HepG2 (cell line): ENCODE measurements around the gene DCAF6. TPM values are rescaled to one million over a fixed set of nuclear protein-coding genes. Genes with fewer than 3 reads are reported as not detected.

Source experiments
- ATAC-seq: fragments of 200-7000 bp; cut with Tn5 transposase; 3 replicates; pipeline ENCODE4 v1.9.1; 2020; ENCODE audit warnings: mild to moderate bottlenecking, moderate library complexity
- BruUV-seq: library from RNA; stranded (reverse); fragments of 400-500 nt; replicated peaks from 2 replicates; lab custom pipeline; 2021; lab: Mats Ljungman, UMichigan
- CTCF ChIA-PET: fragments of 300-600 bp; formaldehyde crosslinking; extraction: SDS; loops from one replicate; lab custom pipeline; 2021; ENCODE audit warnings: low total read pairs, inconsistent platforms, low intra/inter-chr PET ratio; lab: Yijun Ruan, JAX
- POLR2A ChIA-PET: fragments of 350-600 bp; sonication (Branson Sonifier 250); formaldehyde crosslinking; loops from one replicate; lab custom pipeline; 2020; ENCODE audit warnings: antibody characterized with exemption, inconsistent platforms; lab: Yijun Ruan, JAX
- DNase-seq: peaks from one replicate; pipeline ENCODE4 v3.0.0-alpha.2; 2015; ENCODE audit warnings: low spot score
- FAIRE-seq: peaks from 3 replicates; lab custom pipeline; 2011; peaks lifted over from hg19 to GRCh38; lab: Jason Lieb, UNC
- H2AFZ ChIP-seq: one replicate; pipeline ENCODE4 v1.6.1; 2011; ENCODE audit warnings: low read length, inconsistent platforms
- H3K27ac ChIP-seq: fragments of 300-600 bp; 3 replicates; pipeline ENCODE4 v1.8.0; 2011; ENCODE audit warnings: mixed run types, mild to moderate bottlenecking, mixed read lengths, low read length, inconsistent platforms; ENCODE audit not compliant: insufficient read depth; ENCODE audit errors: extremely low read length
- H3K27me3 ChIP-seq, 2 experiments: fragments of 200-600 bp in 1 of 2; 2 replicates in 1 of 2; 3 replicates in 1 of 2; pipeline versions ENCODE4 v1.6.0 to v1.8.0; 2011; ENCODE audit warnings: low read length in 2 of 2, mild to moderate bottlenecking in 2 of 2, moderate library complexity in 2 of 2, inconsistent platforms in 1 of 2; ENCODE audit not compliant: insufficient read depth in 2 of 2, control insufficient read depth in 1 of 2
- H3K36me3 ChIP-seq, 2 experiments: fragments of 200-600 bp in 1 of 2; replicated peaks in 1 of 2; 2 replicates in 1 of 2; 3 replicates in 1 of 2; pipeline versions ENCODE4 v1.5.1 to v1.8.0; 2011; ENCODE audit warnings: low read length in 2 of 2, inconsistent platforms in 1 of 2; ENCODE audit not compliant: insufficient read depth in 2 of 2, control insufficient read depth in 1 of 2
- H3K4me1 ChIP-seq: 2 replicates; pipeline ENCODE4 v1.5.1; 2012; ENCODE audit warnings: low read length, inconsistent platforms; ENCODE audit not compliant: insufficient read depth
- H3K4me2 ChIP-seq: 2 replicates; pipeline ENCODE4 v1.6.0; 2011; ENCODE audit warnings: low read depth, low read length, inconsistent platforms
- H3K4me3 ChIP-seq, 3 experiments: fragments of 200-600 bp in 1 of 3; sonication (generic), shearing (Covaris generic) in 1 of 3; replicated peaks in 1 of 3; 2 replicates each; pipeline ENCODE4 v1.5.1; 2011 to 2016; ENCODE audit warnings: low read length in 3 of 3, inconsistent platforms in 2 of 3, low read depth in 2 of 3, mild to moderate bottlenecking in 2 of 3, control low read depth in 1 of 3, mixed read lengths in 1 of 3; ENCODE audit not compliant: insufficient read depth in 1 of 3
- H3K79me2 ChIP-seq: one replicate; pipeline ENCODE4 v1.6.1; 2011; ENCODE audit warnings: low read length, inconsistent platforms; ENCODE audit not compliant: insufficient read depth
- H3K9ac ChIP-seq: 2 replicates; pipeline ENCODE4 v1.6.0; 2011; ENCODE audit warnings: mild to moderate bottlenecking, low read depth, low read length, inconsistent platforms; ENCODE audit not compliant: insufficient read depth
- H3K9me3 ChIP-seq: 2 replicates; pipeline ENCODE4 v1.5.1; 2012; ENCODE audit warnings: mild to moderate bottlenecking, low read length
- H4K20me1 ChIP-seq: 2 replicates; pipeline ENCODE4 v1.6.0; 2011; ENCODE audit warnings: inconsistent platforms, mild to moderate bottlenecking, low read length, moderate library complexity; ENCODE audit not compliant: insufficient read depth
- ATM ChIP-seq: fragments of 450-650 bp; IDR thresholded peaks from 2 replicates; pipeline ENCODE4 v1.7.1; 2017; ENCODE audit warnings: mild to moderate bottlenecking, borderline replicate concordance
- HDAC1 ChIP-seq: sonication (generic); formaldehyde crosslinking; IDR thresholded peaks from 2 replicates; pipeline ENCODE4 v1.5.1; 2020; ENCODE audit warnings: mild to moderate bottlenecking, missing genetic modification reagents
- HDAC2 ChIP-seq: sonication (generic); formaldehyde crosslinking; IDR thresholded peaks from 2 replicates; pipeline ENCODE4 v1.4.0; 2020; ENCODE audit warnings: missing genetic modification reagents
- HOMEZ ChIP-seq: IDR thresholded peaks from 2 replicates; pipeline ENCODE4 v1.6.1; 2016; ENCODE audit warnings: low read depth
- MEIS2 ChIP-seq: sonication (generic); formaldehyde crosslinking; IDR thresholded peaks from 2 replicates; pipeline ENCODE4 v1.9.0; 2021; ENCODE audit warnings: mild to moderate bottlenecking, missing genetic modification reagents
- NCOA2 ChIP-seq: sonication (generic); formaldehyde crosslinking; IDR thresholded peaks from 2 replicates; pipeline ENCODE4 v1.8.0; 2022; ENCODE audit warnings: inconsistent platforms
- NKX3-1 ChIP-seq: sonication (generic); formaldehyde crosslinking; IDR thresholded peaks from 2 replicates; pipeline ENCODE4 v1.5.0; 2020; ENCODE audit warnings: missing genetic modification reagents
- TIGD3 ChIP-seq: sonication (generic); formaldehyde crosslinking; IDR thresholded peaks from 2 replicates; pipeline ENCODE4 v1.5.1; 2020; ENCODE audit warnings: mild to moderate bottlenecking, missing genetic modification reagents, borderline replicate concordance
- TRIM22 ChIP-seq: fragments of 450-650 bp; IDR thresholded peaks from 2 replicates; pipeline ENCODE4 v1.6.1; 2017
- ZNF281 ChIP-seq: sonication (generic); formaldehyde crosslinking; IDR thresholded peaks from 2 replicates; pipeline ENCODE4 v1.4.0; 2020; ENCODE audit warnings: missing genetic modification reagents, borderline replicate concordance
- ZNF572 ChIP-seq: sonication (generic); formaldehyde crosslinking; IDR thresholded peaks from 2 replicates; pipeline ENCODE4 v1.5.1; 2020; ENCODE audit warnings: mild to moderate bottlenecking, missing genetic modification reagents
- ZNF766 ChIP-seq: sonication (generic); formaldehyde crosslinking; IDR thresholded peaks from 2 replicates; pipeline ENCODE4 v1.5.0; 2020; ENCODE audit warnings: missing genetic modification reagents, borderline replicate concordance
- ZSCAN30 ChIP-seq: sonication (generic); formaldehyde crosslinking; IDR thresholded peaks from 2 replicates; pipeline ENCODE4 v1.5.0; 2020; ENCODE audit warnings: mild to moderate bottlenecking, missing genetic modification reagents
- WGBS: methylation state at CpG from one replicate; pipeline ENCODE4 v1.1.6; 2017; ENCODE audit warnings: low lambda C conversion rate; 5-methylcytosine and 5-hydroxymethylcytosine counted together
- in situ Hi-C: cut with HindIII; loops from 2 replicates; pipeline ENCODE4 v1.10.0; 2017; ENCODE audit warnings: low pct_unique_long_range_greater_than_20kb; ENCODE audit not compliant: extremely low pct_ligation_motif_present
- intact Hi-C: fragments of 100-400 bp; cut with micrococcal nuclease; formaldehyde crosslinking; loops from one replicate; pipeline ENCODE4 v1.10.0; 2022; ENCODE audit not compliant: unreplicated experiment
- polyA plus RNA-seq, 8 experiments: library from polyadenylated mRNA; depleted of rRNA in 3 of 8; stranded (reverse) in 7 of 8; unstranded in 1 of 8; fragments of >200 nt; fragmentation: Illumina TruSeq in 4 of 8; extraction: Trizol in 4 of 8; gene quantifications; 2 replicates each; pipeline versions ENCODE4 v1.2.1 to v1.2.3, GENCODE V29; 2011 to 2016; ENCODE audit warnings: low read depth in 4 of 8, missing spikeins in 1 of 8, mixed read lengths in 1 of 8; ENCODE audit not compliant: insufficient read depth in 1 of 8
- total RNA-seq, 5 experiments: library from RNA; depleted of rRNA; stranded (reverse); fragments of >200 nt; fragmentation: Illumina TruSeq; extraction: Trizol; gene quantifications; 2 replicates each; pipeline ENCODE4 v1.2.3, GENCODE V29; 2016; ENCODE audit warnings: low read depth in 1 of 5

The DCAF6 gene
- total and polyA plus RNA-seq, 2 of the 13 experiments (the other 11 are each of a cell fraction or from before 2014, with no cell fraction given) = 24.7 to 33.7 TPM

GRCh38 chr1:167935216-167936067, 1.0 kb upstream of the DCAF6 start (continued):
- TF ChIP-seq HOMEZ (CRISPR knock-in tag) = no peak
- no peak for TF ChIP-seq ZNF572
- TF ChIP-seq ZNF766 (CRISPR knock-in tag) = no peak
- TF ChIP-seq MEIS2 (CRISPR knock-in tag) = peak; percentile 39; the same call in 1 of the 2 replicates
- TF ChIP-seq ATM = no peak

- ATAC-seq (peak; percentile 50), DNase-seq (peak; percentile 62), FAIRE-seq (no peak)
- no TSS peak for BruUV-seq
- H4K20me1 ChIP-seq = peaks cover 17% of the 10 kb centered on the region
- in situ Hi-C loops = loop anchor here (10.0 kb wide), 1 partner anchor 222 kb away; no protein-coding TSS in a partner anchor
- H3K4me3 ChIP-seq = peak within 1 kb of the TSS; percentile 90 to 97 (median 96)
- CTCF ChIA-PET = no interaction called here
- H3K79me2 ChIP-seq = peaks cover 85% of the 10 kb centered on the region
- H2AFZ ChIP-seq = peak within 1 kb of the TSS; percentile 68
- H3K9me3 ChIP-seq = no peaks in the 10 kb centered on the region
- H3K27ac ChIP-seq = peak within 1 kb of the TSS; percentile 97
- H3K36me3 ChIP-seq = peaks cover 0 to 4% of the 10 kb centered on the region in 2 experiments; a peak in 1 of 5 replicates
- peak within 1 kb of the TSS; percentile 70 for H3K4me2 ChIP-seq
- POLR2A ChIA-PET = interaction anchor here (0.7 to 4.0 kb wide), 13 partner anchors 9 to 383 kb away, joined by 3 to 59 read pairs (median 6); partner anchors contain the start of genes ADCY10, CREG1 and MPZL1
- under 1% methylated on average over 18 of the region's 51 CpGs for WGBS
- peaks cover 0 to 5% of the 10 kb centered on the region in 2 experiments; a peak in 1 of 5 replicates for H3K27me3 ChIP-seq
- intact Hi-C loops = loop anchor here (5.0 to 10.0 kb wide), 3 partner anchors 132 to 710 kb away; partner anchors contain the start of gene MPZL1
- H3K4me1 ChIP-seq = peaks cover 38% of the 10 kb centered on the region
- H3K9ac ChIP-seq = peak within 1 kb of the TSS; percentile 99
- no peak for TF ChIP-seq NCOA2 (CRISPR knock-in tag)
- TF ChIP-seq HDAC1 (CRISPR knock-in tag) = peak; percentile 16; the same call in 1 of the 2 replicates
- TF ChIP-seq ZNF281 (CRISPR knock-in tag) = peak; percentile 78; the same call in 1 of the 2 replicates
- TF ChIP-seq HDAC2 = peak; percentile 30; the same call in 1 of the 2 replicates
- TF ChIP-seq NKX3-1 (CRISPR knock-in tag) = no peak
- 0 out of 2 replicates have a peak, but pooled peaks have one; percentile 18 for TF ChIP-seq ZSCAN30 (CRISPR knock-in tag)
- no peak for TF ChIP-seq TRIM22
- TF ChIP-seq TIGD3 = 0 out of 2 replicates have a peak, but pooled peaks have one; percentile 23
Measured at GRCh38 chr1:167936930-167937708, 636 bp downstream of the DCAF6 start, which contains the start of gene MPC2. Gene MPC2, minus strand, starts transcription at chr1:167937072. Its CDS starts 1,231 bp downstream, at chr1:167935841.
